ENCODE measurements around the gene MZT2A.
"Not testable (repeated sequence)": the region's sequence is repeated elsewhere in the genome, so short reads cannot be mapped to it uniquely, and the experiment has no call there.

MZT2A gene

GRCh38 chr2:131490616-131491468 lies 1.4 kb downstream of the MZT2A start:
- DNase-seq, result not testable (repeated sequence)

DNA sequence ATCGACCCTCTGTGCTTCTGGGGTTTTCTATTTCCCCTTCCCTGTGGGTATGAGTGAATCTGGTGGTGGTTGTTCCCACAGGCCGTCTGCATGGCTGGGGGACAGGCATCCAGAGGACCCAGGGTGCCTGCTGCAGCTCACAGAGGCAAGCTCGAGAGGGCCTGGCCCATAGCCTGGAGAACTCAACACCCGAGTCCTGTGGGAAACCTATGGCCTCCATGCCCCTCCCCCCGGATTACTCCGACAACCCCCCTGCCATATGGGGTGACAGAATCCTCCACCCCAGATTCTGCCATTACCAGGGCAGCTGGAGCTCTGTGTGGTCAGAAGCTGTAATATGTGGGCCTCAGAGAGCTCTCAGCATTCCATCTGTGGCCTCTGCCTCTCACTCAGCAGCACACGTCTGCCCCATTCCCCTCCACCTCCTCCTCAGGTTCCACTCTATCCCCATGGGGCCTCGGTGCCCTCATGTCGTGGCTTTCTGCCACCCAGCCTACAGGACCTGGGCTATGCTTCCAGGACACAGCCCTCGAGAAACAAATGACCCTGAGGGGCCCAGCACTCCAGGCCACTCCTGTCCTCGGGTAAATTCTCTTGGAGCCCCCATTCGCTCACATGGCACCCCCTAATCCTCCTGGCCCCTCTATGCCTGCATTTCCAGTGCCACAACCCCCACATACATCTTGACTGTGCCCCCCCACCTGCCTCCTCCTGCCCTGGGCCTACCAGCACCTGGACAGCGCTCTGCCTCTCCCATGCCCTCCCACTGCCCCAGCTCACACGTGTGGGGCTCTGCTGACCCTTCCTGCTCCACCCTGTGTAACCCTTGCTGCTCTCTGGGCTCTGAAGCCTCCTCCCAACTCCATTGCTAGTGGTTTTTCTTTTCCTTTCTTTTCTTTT lies 3.6 kb downstream of the MZT2A start:
- DNase-seq, result no peak

DNA sequence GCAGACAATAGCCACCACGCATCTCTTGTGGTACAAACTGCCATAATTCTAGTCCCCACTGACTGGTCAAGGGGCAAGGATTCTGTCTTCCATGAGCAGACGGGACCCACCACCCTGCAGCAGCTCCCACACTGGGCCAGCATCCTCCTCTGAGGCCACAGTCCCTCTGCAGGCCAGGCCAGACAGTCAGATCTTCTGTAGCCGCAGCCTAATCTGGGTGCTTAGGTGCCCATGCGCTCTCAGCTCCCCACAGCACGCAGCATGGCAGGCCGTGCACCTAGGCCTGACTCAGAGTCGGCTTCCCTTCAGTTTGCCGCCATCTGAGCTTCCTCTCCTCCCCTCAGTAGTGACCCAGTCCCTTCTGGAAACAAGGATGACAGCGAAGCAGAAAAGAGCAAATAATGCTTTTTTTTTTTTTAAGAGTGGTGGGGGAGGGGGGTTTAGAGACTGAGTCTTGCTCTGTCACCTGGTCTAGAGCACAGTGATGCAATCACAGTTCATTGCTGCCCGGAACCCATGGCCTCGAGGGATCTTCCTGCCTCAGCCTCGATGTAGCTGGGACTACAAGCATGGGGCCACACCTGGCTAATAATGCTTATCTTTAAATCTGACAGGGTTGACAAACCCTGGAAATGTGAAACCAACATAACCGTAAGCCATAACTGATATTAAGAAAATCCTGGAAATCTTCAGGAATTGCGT lies 5.8 kb downstream of the MZT2A start:
- not testable (repeated sequence) for DNase-seq

DNA sequence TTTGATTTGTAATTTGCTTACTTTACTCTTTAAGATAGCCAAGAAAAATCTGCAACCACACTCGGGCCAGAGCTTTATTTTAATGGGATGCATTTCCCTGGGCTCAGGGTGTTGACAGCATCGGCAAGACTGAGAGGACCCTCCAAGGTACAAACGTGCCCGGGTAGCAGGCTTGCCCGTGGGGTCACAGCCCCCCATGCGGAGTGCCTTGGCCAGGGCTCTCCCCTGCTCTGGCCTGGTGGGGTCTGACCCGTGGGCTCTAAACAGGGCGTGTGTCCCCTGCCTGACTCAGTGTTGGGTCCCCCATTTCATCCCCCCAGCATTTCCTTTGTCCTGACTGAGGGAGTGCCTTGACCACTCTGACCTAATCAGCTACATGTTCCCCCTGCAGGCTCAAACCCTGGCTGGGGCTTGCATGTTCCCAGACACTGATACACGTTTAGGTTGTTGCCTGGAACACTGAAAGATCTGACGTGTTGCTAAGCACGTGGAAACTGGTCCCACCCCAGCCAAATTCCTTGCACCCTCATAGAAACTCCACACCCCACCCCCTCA lies 7.2 kb downstream of the MZT2A start:
- DNase-seq, result not testable (repeated sequence)

GRCh38 chr2:131483981-131484820 lies 8.0 kb downstream of the MZT2A start:
- DNase-seq, result not testable (repeated sequence)

DNA sequence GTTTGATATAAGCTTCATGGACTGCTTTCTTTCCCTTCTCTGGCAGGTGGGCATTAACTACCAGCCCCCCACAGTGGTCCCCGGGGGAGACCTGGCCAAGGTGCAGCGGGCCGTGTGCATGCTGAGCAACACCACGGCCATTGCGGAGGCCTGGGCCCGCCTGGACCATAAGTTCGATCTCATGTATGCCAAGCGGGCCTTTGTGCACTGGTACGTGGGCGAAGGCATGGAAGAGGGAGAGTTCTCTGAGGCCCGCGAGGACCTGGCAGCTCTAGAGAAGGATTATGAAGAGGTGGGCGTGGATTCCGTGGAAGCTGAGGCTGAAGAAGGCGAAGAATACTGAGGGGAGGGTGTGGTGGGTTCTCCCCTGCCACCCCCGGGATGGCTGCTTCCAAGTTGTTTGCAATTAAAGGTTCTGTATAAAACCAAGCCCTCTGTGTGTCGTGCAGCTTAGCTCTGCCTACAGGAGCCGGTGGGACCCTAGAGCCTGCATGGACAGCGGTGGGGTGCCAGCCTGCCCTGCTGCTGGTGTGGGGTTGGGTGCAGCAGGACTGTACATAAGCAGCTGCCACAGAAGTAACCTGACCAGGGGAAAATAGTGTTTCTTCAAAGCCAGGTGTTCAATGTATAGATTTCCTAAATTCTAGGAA lies 9.6 kb downstream of the MZT2A start:
- DNase-seq, result not testable (repeated sequence)

- DNase-seq, result not testable (repeated sequence)
Observed at GRCh38 chr2:131480351-131480750, 11.8 kb downstream of the MZT2A start.

GRCh38 chr2:131478850-131479461 lies 13.2 kb downstream of the MZT2A start:
- not testable (repeated sequence) for DNase-seq

- DNase-seq, result not testable (repeated sequence)
Observed at GRCh38 chr2:131478074-131478849, 13.9 kb downstream of the MZT2A start.

DNA sequence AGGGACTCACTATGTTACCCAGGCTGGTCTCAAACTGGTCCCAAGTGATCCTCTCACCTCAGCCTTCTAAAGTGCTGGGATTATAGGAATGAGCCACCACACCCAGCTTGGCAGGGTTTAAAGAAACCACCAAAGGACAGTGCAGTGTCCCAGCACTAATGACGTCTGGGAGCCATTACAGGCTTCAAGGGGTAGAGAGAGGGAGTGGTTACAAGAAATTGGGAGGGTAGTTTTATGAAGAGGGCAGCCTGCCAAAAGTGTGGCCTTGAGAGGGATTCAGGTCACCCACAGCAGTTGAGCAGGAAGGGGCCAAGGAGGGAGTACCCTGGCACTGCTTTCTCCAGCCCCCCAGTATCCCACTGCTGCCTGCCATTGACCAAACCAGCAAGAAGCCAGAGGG lies 15.0 kb downstream of the MZT2A start:
- DNase-seq, result not testable (repeated sequence)

DNA sequence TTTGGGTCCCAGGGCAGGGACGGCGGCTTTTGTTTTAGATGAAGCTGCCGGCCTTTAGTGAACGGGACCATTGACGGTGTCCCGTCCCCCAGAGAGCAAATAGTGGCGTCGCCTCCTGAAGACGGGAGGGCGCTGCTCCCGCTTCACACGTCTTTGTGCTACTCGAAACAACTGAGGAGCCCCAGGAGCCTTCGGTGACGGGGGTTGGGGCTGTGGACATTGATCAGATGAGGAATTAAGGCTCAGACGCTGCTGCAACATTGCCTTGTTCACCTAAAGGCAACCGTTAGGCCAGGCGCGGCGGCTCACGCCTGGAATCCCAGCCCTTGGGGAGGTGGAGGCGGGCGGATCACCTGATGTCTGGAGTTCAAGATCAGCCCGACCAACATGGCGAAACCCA lies 15.8 kb downstream of the MZT2A start:
- DNase-seq, result not testable (repeated sequence)

GRCh38 chr2:131475831-131476230 lies 16.4 kb downstream of the MZT2A start, which contains the start of gene TUBA3D:
Gene TUBA3D (plus strand): TSS chr2:131476119. CDS start chr2:131476200, 81 bp downstream.
- DNase-seq, result no peak

- not testable (repeated sequence) for DNase-seq
Observed at GRCh38 chr2:131473266-131473665, 18.9 kb downstream of the MZT2A start.

- DNase-seq, result not testable (repeated sequence)
Observed at GRCh38 chr2:131471624-131472023, 20.6 kb downstream of the MZT2A start.

DNA sequence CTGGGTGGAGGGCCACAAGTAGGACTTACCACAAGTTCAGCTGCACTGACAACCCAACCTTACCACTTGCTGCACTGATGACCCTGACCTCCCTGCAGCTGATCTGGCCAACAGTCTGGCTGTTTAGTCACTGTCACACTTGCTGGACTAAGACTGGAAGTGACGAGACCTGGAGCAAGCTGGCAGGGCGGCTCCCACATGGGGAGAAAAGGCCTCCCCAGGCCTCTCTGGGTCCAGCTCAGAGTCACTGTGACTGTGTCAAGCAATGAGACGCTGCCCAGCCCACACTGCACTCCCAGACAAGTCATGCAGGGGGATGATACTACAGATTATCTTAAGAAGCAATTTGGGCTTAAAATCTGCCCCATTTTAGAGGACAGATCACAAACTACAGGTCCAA lies 21.3 kb downstream of the MZT2A start:
- not testable (repeated sequence) for DNase-seq

DNA sequence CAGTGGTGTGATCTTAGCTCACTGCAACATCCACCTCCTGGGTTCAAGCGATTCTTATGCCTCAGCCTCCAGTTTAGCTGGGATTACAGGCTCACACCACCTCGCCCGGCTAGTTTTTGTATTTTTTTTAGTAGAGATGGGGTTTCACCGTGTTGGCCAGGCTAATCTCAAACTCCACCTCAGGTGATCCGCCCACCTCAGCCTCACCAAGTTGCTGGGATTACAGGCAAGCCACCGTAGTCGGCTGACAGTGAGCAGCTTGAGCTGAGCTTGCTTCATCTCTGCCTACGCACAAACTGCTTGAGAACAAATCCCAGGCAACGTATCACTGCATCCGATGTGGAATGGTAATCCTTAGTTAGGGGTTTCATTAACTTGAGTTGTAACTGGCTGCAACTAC lies 24.5 kb downstream of the MZT2A start:
- DNase-seq, result not testable (repeated sequence)

DNA sequence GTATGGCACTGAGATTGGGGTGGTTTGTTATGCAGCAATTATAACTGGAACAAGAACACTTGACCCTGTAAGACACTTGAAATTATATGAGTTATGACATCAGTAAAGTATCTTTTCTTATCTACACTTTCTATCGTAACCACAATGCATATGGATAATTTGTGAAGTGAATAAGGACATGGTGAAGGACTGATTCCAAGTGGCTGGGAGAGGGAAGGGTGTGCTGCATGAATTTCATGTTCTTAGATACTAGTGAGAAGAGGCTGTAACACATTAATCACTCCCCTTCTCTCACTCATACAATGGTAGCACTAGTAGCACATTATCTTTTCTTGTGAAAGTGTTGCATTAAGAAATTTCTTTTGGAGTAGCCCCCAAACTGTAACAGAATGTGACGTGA lies 37.3 kb downstream of the MZT2A start:
- DNase-seq, result not testable (repeated sequence)

DNA sequence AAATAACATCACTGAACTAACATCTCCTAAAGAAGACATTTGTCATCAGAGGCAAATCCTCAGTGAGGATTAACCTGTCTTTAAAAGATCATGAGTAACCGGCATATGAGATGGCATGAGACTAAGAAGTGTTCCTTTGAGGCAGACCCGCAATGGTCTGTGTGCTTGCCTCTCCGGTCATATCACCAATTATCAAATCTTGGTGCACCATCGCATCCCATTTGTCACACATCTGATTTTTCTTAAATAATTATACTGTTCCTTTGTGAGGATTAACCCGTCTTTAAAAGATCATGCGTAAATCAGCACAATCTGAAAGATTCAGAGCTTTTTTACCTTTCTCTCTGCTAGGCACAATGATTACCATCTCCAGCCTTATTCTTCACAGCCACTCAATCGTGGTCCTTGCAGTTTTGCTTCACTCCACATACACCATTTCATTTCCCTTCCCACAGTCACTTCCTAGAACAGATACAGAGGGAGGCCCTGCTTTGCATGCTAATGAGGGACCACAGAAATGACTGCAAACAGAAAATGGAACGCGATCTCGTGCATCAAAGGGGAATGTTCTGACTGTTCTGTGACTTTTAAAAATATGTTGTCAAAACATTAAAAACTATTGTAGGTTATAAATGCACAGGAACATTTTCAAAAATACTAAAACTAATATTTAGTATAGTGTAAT lies 40.8 kb downstream of the MZT2A start:
- DNase-seq, result not testable (repeated sequence)

DNA sequence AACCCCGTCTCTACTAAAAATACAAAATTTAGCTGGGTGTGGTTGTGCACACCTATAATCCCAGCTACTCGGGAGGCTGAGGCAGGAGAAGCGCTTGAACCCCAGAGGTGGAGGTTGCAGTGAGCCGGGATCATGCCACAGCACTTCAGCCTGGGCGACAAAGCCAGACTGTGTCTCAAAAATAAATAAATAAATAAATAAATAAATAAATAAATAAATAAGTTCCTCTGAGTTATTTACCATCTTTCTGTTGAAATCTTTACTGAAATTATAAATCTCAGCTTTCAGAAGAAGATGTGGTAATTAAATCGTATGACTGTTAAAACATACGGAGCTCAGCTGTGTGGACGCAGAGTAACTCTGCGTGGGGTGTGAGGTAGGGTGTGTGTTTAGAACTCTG lies 44.2 kb downstream of the MZT2A start:
- not testable (repeated sequence) for DNase-seq

Measured in COR-L47 (cell line).